Measurements from ENCODE around the gene HDAC11.

DNA sequence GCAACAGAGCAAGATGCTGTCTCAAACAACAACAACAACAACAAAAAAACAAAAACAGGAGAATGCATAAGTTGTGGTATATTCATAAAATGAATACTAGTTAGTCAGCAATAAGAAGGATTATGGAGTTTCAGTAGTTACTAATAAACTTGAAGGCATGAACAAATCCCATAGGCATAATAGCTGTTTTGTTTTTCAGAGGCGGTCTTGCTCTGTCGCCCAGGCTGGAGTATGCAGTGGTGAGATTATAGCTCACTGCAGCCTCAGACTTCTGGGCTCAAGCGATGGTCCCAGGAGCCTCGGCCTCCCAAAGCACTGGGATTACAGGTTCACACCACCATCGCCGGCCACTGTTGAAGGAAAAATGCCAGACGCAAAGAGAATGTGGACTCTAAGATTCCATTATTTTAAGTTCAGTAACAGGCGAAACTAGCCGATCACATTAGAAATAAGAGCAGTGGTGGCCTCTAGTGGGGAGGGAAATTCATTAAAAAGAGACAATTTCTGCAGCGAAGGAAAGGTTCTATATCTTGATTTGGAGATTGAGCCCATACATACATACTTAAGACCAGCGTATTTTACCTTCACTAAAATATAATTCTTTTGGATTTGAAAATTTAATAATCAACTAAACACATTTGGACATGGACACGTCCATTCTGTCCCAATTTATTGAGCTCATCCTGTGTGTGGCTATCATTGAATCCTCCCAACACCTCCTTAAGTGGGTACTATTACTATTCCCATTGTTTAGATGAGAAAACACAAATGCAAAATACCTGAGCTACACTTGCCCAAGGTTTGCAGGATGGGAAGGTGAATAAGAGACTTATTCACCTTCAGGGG, 27.4 kb upstream of the HDAC11 start:
- TF ChIP-seq, protein P1, sequence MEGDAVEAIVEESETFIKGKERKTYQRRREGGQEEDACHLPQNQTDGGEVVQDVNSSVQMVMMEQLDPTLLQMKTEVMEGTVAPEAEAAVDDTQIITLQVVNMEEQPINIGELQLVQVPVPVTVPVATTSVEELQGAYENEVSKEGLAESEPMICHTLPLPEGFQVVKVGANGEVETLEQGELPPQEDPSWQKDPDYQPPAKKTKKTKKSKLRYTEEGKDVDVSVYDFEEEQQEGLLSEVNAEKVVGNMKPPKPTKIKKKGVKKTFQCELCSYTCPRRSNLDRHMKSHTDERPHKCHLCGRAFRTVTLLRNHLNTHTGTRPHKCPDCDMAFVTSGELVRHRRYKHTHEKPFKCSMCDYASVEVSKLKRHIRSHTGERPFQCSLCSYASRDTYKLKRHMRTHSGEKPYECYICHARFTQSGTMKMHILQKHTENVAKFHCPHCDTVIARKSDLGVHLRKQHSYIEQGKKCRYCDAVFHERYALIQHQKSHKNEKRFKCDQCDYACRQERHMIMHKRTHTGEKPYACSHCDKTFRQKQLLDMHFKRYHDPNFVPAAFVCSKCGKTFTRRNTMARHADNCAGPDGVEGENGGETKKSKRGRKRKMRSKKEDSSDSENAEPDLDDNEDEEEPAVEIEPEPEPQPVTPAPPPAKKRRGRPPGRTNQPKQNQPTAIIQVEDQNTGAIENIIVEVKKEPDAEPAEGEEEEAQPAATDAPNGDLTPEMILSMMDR (IDR thresholded peaks at IDR 0.05 in 8 of 11, conservative IDR thresholded peaks at IDR 0.05 in 3 of 11), result peak; percentile 9 to 72 (median 62)
- TF ChIP-seq POLR2AphosphoS5 (IDR thresholded peaks at IDR 0.05) (no peak), POLR2A (IDR thresholded peaks at IDR 0.05) (no peak)
